T-helper 1 cell treated with Interleukin-12 subunit alpha and Interleukin-12 subunit beta and Interleukin-4 antibody, amounts not matched to agents 30 ng/mL and 1 ng/mL, for 36 hours (primary cell): Measurements from ENCODE around the gene CEP63. TPM values are rescaled to one million over a fixed set of nuclear protein-coding genes. Genes with fewer than 3 reads are reported as not detected.

ENCODE experiments used
- intact Hi-C: fragments of 100-400 bp; cut with micrococcal nuclease; formaldehyde crosslinking; loops from one replicate; pipeline ENCODE4 v1.15.1; 2024
- total RNA-seq: library from RNA; stranded (reverse); gene quantifications from 2 replicates; pipeline ENCODE4 v1.2.3, GENCODE V29; 2022

Gene CEP63
- total RNA-seq, 1 donor from 2014 or later: 25.9 TPM

- intact Hi-C loops: no loop called here
These were observed 120.5 kb downstream of the CEP63 start for GRCh38 chr3:134606033-134607025.

DNA sequence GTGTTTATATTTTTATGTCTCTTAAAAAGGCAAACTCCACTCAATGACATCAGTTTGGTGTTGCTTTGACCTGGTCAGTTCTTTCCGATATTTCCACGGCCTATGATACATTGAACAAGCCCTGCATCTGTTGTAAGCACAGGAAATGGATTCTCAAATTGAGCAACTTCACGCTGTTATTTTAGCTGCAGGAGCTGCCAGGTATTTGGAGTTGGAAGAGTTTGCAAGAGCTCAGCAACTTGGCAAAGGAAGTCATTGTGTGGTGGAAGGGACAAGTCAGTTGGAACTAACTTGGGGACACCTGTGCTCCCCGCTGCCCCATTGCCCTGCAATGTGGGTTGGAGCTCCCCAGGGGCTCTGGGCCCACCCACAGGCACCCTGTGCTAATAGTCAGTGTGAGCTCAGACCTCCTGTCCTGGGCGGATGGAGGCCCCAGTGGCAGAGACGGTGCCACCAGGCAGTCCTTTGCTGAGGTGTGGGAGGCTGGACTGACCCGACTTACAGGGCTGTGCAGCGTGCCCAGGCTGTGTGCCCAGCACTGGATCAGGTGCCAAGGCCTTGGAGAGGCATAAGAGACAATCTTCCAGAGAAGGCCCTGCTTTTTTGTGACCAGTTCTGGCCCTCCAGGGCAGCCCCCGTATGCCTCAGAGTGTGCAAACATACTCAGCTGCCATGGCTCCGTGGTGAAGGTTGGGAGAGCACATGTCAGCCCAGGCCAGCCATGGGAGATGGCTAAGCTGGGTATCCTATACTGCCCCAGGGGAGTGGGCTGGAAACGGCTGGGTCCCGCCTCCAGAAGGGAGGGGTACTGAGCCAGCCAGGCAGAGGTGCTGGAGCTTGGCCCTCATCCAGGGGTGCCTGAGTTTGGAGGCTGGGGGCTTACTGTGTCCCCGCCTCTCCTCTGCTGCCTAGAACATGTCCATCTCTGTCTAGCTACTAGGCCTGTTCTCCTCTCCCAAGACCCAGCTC is 121.5 kb downstream of the CEP63 start:
- intact Hi-C loops: no loop called here

DNA sequence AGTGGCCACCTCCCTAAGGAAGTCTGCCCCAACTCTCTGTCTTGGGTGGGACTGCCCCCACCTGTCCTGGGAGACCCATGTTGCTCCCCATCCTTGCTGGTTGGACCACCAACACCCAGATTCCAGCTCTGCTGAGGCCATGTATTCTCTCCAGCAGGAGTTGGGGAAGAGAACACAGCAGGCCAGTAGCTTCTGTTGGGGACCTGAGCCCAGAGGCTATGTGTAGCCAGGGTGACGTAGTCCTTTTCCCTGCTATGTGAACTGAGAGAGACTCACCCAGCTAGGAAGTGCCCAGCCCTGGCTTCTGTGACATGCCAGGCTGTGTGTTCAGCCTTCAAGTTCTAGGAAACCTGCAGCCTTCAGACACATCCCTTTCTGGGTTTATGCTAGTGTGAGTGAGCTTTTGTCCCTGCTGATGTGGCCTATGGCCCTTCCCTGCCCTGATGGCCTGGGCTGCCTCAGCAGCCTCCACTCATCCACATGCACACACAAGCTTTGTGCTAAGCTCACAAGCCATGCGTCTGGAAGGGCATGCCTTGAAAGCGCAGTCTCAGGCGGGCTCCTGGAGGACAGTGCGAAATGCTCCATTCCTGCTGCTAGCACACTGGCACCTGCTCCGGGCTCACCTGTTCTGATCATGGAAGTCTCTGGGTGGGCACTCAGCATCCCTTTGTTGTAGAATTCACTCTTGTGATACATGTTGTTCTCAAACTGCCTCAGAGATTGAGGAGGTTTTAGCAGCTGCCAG is 122.3 kb downstream of the CEP63 start:
- intact Hi-C loops: no loop called here

DNA sequence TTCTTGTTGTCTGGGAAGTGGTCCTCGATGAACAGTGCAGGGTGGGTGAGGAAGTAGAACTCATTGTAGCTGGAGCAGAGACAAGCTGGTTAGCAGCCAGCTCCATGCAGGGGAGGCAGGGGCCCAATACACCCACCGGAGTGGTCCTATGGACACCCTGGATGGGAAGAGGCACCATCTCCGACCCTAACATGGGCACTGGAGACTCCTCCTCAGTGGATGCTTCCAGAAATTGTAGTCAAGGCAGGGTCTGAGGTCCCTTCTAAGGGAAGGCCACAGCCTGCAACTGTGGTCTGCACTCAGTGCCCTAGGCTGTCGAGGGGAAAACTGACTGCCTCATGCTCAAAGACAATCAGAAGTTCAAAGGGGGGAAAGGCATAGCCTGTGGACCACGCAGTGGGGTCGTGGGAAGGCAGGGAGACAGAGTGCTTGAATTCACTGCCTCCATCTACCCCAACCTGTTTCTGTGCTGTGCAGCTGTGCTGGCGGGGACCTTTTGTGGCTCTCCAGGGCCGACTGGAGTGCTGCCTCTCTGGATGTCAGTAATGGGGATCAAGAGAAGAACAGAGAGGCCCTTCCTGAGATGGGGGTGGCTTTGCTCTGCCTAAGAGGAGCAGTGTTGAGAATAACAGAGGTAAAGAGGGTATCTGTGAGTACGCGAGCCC is 123.0 kb downstream of the CEP63 start:
- intact Hi-C loops: no loop called here

GRCh38 chr3:134609821-134610431 is 124.1 kb downstream of the CEP63 start:
- intact Hi-C loops: no loop called here

DNA sequence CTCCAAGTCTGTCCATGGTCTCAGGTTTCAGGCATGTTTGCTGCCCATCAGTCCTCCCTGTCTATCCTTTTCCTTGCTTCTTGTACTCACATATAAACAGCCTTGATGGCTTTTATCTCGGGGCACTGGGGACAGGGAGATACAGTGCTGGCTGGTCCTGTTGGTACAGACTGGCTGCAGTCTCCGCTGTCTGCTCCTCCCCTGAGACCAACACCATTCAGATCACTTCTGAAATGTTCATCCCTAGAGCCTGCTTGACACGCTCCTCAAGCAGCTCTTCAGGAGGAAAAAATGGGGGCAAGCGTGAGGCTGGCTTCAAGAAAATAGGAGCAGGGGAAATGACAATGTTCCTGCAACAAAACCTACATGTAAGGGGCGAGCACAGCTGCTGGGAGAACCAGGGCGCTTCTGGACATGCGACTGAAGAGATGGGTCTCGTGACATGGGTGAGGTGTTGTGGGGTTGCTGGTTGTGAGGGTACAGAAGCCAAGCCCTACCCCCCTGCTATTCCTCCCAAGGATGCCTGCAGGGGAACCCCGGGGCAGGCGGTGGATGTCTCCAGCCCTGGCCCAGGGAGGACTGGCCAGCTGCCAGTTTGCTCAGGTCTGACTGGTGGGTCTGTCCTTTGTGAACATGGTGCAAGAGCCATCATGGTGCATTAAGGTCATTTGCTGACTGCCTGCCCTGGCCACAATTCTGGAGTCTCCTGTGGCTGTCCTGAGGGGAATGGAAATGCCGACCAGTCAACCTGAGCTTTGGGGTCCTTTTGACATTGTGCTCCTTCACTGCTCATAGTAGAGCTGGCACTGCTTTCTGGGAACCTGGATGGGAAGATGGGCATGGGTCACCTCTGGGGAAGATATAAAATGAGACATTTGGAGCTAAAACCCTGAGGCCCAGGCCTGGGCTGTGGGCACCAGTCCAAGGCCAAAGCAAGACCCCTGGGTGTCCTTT is 124.9 kb downstream of the CEP63 start:
- intact Hi-C loops: no loop called here

DNA sequence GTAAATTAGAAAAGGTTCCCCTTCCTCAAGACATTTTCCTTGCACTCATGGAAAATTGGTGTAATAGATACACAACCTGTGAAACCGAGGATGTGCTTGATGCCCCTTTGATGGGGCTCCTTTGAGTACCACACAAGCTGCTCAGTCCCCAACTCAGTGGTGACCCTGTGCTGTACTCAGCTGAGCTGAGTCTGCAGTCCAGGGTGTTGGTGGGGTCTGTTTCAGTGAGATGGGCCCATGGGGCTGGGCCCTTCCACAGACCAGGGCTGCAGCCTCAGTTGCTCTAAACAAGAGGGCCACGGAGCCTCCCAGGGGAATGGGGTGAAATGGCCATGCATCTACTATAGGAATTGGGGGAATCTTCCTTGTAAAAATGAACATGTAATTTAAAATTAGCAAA is 125.7 kb downstream of the CEP63 start:
- intact Hi-C loops: no loop called here

DNA sequence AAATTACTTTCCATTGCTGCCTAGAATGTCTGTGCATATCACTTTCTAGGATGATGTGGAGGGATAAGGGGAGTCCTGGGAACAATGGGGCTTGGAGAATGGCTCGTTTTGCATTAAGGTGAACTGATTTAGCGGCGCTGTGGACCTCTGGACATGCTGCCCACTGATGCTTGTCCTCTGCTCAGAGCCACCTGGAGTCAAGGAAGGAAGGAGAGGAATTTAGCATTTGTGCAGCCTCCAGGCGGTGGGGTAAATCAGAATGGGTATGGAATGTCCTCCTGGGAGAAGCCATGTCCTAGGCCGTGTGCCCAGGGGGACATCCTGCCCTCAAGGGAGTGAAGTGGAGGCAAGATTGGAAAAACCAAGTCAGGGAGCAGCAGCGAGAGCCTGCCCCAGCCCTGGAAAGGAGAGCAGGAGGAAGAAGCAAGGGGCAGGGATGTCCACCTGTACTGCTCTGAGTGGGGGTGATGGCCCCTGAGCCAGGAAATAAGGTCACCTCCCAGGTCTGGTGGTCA is 127.2 kb downstream of the CEP63 start:
- intact Hi-C loops: no loop called here

- intact Hi-C loops: no loop called here
These were observed 129.1 kb downstream of the CEP63 start for GRCh38 chr3:134614955-134615354.

- intact Hi-C loops: no loop called here
These were observed 129.9 kb downstream of the CEP63 start for GRCh38 chr3:134615743-134616142.

GRCh38 chr3:134617608-134618477 is 132.0 kb downstream of the CEP63 start:
- intact Hi-C loops: no loop called here

- intact Hi-C loops: no loop called here
These were observed 132.8 kb downstream of the CEP63 start for GRCh38 chr3:134618478-134619300.

DNA sequence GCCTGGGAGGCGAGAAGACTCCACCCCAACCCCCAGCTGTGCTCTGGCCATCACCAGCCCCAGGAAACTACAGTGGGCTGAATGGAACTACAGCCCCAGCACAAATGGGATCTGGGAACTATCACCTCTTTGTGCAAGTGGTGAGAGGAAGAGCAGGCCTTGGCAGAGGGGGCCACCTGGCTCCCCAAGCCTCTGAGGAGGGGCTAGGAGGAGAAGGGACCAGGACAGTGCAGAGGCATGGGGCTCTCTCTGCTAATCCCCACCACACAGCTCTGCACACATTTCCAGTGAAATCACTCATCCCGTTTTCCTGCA is 133.4 kb downstream of the CEP63 start:
- intact Hi-C loops: no loop called here

DNA sequence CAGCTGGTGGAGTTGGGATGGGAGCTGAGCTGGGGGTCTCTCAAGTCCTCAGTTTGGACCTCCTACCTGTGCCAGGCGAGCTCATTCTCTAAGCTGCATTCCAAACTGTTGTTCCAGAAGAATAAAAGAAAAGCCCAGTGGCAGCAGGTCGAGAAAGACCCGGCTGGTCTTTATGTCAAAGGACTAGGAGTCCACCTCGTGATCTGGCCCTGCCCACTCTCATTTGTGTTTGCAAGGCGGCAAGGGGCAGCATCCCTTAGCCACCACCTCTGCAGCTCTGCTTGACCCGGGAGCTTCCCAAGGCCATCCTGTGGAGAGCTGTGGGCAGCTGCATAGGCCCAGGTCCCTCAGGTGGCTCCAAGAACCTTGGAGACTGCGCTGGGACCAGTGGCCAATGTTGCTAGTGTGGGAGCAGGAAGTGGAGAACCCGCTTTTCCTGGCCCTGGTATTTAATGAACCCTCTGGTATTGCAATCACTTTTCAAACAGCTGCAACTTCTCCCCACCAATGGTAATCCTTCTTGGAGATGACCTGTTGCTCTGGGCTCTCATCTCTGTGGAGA is 134.1 kb downstream of the CEP63 start:
- intact Hi-C loops: no loop called here

DNA sequence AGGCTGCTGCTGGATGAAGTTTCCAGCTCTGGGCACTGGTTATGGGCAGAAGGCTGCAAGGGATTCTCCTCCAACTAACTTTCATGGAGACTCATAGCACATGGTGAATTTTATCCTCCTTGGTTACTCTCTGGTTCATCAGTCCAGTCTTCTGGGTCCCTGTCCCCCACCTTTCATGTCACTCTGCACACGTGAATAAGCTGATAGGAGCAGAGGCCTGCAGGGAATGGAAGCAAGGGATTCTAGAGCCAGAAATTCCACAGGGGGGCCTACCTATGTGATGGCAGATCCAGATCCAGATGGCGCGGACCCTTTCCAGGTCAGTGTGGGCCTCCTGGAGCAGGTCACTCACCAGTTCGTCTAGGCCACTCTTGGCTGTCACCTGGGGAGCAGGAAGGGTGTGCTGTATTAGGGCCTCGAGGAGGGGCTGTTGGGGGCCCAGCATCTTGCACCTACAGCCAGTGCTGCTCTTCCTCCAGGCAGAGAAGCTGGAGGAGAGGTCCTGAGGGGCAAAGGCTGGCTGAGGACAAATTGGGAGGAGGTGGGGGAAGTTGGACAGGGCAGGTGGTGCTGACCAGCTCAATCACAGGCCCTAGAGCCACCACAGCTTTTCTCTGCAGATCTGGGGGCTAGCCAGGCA is 134.7 kb downstream of the CEP63 start:
- intact Hi-C loops: no loop called here

DNA sequence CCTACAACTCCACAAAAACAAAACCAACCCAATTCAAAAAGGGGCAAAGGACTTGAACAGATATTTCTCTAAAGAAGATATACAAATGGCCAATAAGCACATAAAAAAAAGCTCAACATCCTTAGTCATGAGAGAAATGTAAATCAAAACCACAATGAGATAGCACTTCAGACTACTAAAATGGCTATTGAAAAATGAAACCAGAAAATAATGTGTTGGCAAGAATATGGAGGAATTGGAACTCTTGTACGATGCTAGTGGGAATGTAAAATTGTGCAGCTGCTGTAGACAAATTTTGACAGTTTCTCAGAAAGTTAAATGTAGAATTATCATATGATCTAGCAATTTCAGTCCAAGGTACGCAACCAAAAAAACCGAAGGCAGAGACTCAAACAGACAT is 136.0 kb downstream of the CEP63 start:
- intact Hi-C loops: no loop called here
